DND-41 (cell line): ENCODE data around the gene TBC1D22A.

Source experiments
- ATAC-seq: fragments of 200-7000 bp; cut with Tn5 transposase; 3 replicates; pipeline ENCODE4 v1.9.1; 2021; ENCODE audit warnings: low read depth; ENCODE audit not compliant: insufficient read depth
- DNase-seq: peaks from one replicate; pipeline ENCODE4 v3.0.0-alpha.2; 2020
- H2AFZ ChIP-seq: 2 replicates; pipeline ENCODE4 v1.6.0; 2012; ENCODE audit warnings: low read depth, low read length
- H3K27ac ChIP-seq: 2 replicates; pipeline ENCODE4 v1.5.1; 2012; ENCODE audit warnings: low read length, inconsistent platforms
- H3K27me3 ChIP-seq: fragments of 200-600 bp; sonication (generic); 2 replicates; pipeline ENCODE4 v1.6.0; 2012; ENCODE audit warnings: low read length, mild to moderate bottlenecking, inconsistent platforms; ENCODE audit not compliant: insufficient read depth, poor library complexity
- H3K36me3 ChIP-seq: 2 replicates; pipeline ENCODE4 v1.5.1; 2012; ENCODE audit warnings: low read length, inconsistent platforms; ENCODE audit not compliant: insufficient read depth
- H3K4me1 ChIP-seq: 2 replicates; pipeline ENCODE4 v1.5.1; 2012; ENCODE audit warnings: mild to moderate bottlenecking, low read length; ENCODE audit not compliant: insufficient read depth
- H3K4me2 ChIP-seq: 2 replicates; pipeline ENCODE4 v1.6.0; 2012; ENCODE audit warnings: mild to moderate bottlenecking, moderate library complexity, low read length, inconsistent platforms; ENCODE audit not compliant: insufficient read depth
- H3K4me3 ChIP-seq, 2 experiments: fragments of 200-600 bp in 1 of 2; shearing (Covaris generic) in 1 of 2; 2 replicates each; pipeline ENCODE4 v1.5.1; 2012 to 2016; ENCODE audit warnings: inconsistent platforms in 2 of 2, low read length in 2 of 2, mild to moderate bottlenecking in 2 of 2, low read depth in 1 of 2, moderate library complexity in 1 of 2
- H3K79me2 ChIP-seq: 2 replicates; pipeline ENCODE4 v1.6.0; 2012; ENCODE audit warnings: low read length, inconsistent platforms; ENCODE audit not compliant: insufficient read depth
- H3K9ac ChIP-seq: 2 replicates; pipeline ENCODE4 v1.6.0; 2012; ENCODE audit warnings: low read depth, mild to moderate bottlenecking, inconsistent platforms, low read length, moderate library complexity
- H3K9me3 ChIP-seq: 2 replicates; pipeline ENCODE4 v1.5.1; 2012; ENCODE audit warnings: low read length, moderate library complexity, mild to moderate bottlenecking, inconsistent platforms; ENCODE audit not compliant: insufficient read depth, severe bottlenecking
- H4K20me1 ChIP-seq: 2 replicates; pipeline ENCODE4 v1.6.0; 2012; ENCODE audit warnings: low read length; ENCODE audit not compliant: insufficient read depth
- CTCF ChIP-seq: IDR thresholded peaks from 2 replicates; pipeline ENCODE4 v1.5.1; 2012; ENCODE audit warnings: borderline replicate concordance, low read length, moderate library complexity, mild to moderate bottlenecking; ENCODE audit not compliant: poor library complexity, severe bottlenecking; ENCODE audit errors: extremely low read depth
- EZH2 ChIP-seq: IDR thresholded peaks from 3 replicates; pipeline ENCODE4 v1.6.1; 2012; ENCODE audit warnings: borderline replicate concordance, low read depth, mild to moderate bottlenecking, moderate library complexity, low read length, inconsistent platforms; ENCODE audit not compliant: severe bottlenecking

Gene TBC1D22A

GRCh38 chr22:46844606-46845210 lies 82.3 kb downstream of the TBC1D22A start:
- Histone ChIP-seq H3K9ac (no peak overlapping the region), H3K4me2 (no peak overlapping the region), H3K4me1 (no peaks in the 10 kb centered on the region), H3K9me3 (no peaks in the 10 kb centered on the region), H4K20me1 (peaks cover 34% of the 10 kb centered on the region; the same call in 1 of the 2 replicates), H3K79me2 (peaks cover 42% of the 10 kb centered on the region), H2AFZ (no peak overlapping the region), H3K4me3 (no peak overlapping the region), H3K36me3 (peaks cover 22% of the 10 kb centered on the region), H3K27me3 (no peaks in the 10 kb centered on the region), H3K27ac (no peak overlapping the region)
- DNase-seq (no peak), ATAC-seq (no peak)
- TF ChIP-seq EZH2 = no peak
- no peak for TF ChIP-seq CTCF

- no peak for ATAC-seq
- no peak overlapping the region for H2AFZ ChIP-seq
- H3K27me3 ChIP-seq = no peaks in the 10 kb centered on the region
- peaks cover 39% of the 10 kb centered on the region; the same call in 1 of the 2 replicates for H4K20me1 ChIP-seq
- TF ChIP-seq CTCF (no peak), EZH2 (no peak)
- no peaks in the 10 kb centered on the region for H3K9me3 ChIP-seq
- no peak overlapping the region for H3K27ac ChIP-seq
- H3K4me3 ChIP-seq = no peak overlapping the region
- DNase-seq = no peak
- no peak overlapping the region for H3K9ac ChIP-seq
- peaks cover 46% of the 10 kb centered on the region for H3K79me2 ChIP-seq
- no peak overlapping the region for H3K4me2 ChIP-seq
- no peaks in the 10 kb centered on the region for H3K4me1 ChIP-seq
- H3K36me3 ChIP-seq = peaks cover 29% of the 10 kb centered on the region
Measured at GRCh38 chr22:46845296-46846149, 83.1 kb downstream of the TBC1D22A start.

- Histone ChIP-seq H3K4me3 (no peak overlapping the region), H4K20me1 (peaks cover 42% of the 10 kb centered on the region; the same call in 1 of the 2 replicates), H3K36me3 (peaks cover 36% of the 10 kb centered on the region), H3K79me2 (peaks cover 46% of the 10 kb centered on the region), H3K27me3 (no peaks in the 10 kb centered on the region), H3K4me2 (no peak overlapping the region), H3K4me1 (no peaks in the 10 kb centered on the region), H2AFZ (no peak overlapping the region), H3K27ac (no peak overlapping the region), H3K9me3 (no peaks in the 10 kb centered on the region), H3K9ac (no peak overlapping the region)
- DNase-seq = no peak
- ATAC-seq = no peak
- TF ChIP-seq EZH2 (no peak), CTCF (no peak)
Measured at GRCh38 chr22:46846150-46846831, 83.8 kb downstream of the TBC1D22A start.
